PFSK-1 (cell line): ENCODE measurements around the gene ULK1.

Experiments
- FOXP2 ChIP-seq: optimal IDR thresholded peaks from 2 replicates; pipeline ENCODE3; 2011; ENCODE audit warnings: borderline replicate concordance, control low read depth, inconsistent platforms; ENCODE audit not compliant: insufficient read depth; ENCODE audit errors: extremely low read length, extremely low read depth
- POLR2AphosphoS5 ChIP-seq: IDR thresholded peaks from 2 replicates; pipeline ENCODE4 v1.6.1; 2012; ENCODE audit warnings: low read depth, mild to moderate bottlenecking, control low read depth, low read length, moderate library complexity
- SIN3A ChIP-seq: IDR thresholded peaks from 2 replicates; pipeline ENCODE4 v1.6.1; 2012; ENCODE audit warnings: mild to moderate bottlenecking, low read length, moderate library complexity, borderline replicate concordance; ENCODE audit not compliant: insufficient read depth
- TAF1 ChIP-seq: IDR thresholded peaks from 2 replicates; pipeline ENCODE4 v1.6.1; 2012; ENCODE audit warnings: low read length, control low read depth, borderline replicate concordance; ENCODE audit not compliant: insufficient read depth
- TF ChIP-seq, protein P1 (sequence below), 2 experiments: IDR thresholded peaks; 2 replicates each; pipeline versions ENCODE4 v1.6.1 to v1.8.0; 2011 to 2012; ENCODE audit warnings: low read depth in 2 of 2, low read length in 2 of 2, control low read depth in 1 of 2, inconsistent platforms in 1 of 2, mild to moderate bottlenecking in 1 of 2, moderate library complexity in 1 of 2; ENCODE audit not compliant: insufficient read depth in 1 of 2

ULK1 gene

DNA sequence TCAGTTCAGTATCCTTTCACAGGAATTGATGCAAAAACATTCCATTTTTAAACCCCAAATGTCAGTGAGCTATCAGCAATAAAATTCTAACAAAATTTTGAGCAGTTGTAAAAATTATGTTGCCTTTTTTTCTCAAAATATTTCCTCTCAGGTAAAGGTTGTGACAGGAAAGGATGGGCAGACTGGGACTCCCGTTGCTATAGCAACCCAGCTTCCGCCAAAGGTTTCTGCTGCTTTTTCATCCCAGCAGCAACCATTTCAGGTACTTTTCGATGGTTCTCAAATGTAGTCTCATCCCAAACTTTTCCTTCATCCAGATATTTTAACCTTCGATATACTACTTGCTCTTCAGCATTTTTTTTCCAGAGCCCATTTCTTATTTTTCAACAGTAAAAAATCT is 69.0 kb downstream of the ULK1 start:
- TF ChIP-seq, protein P1, sequence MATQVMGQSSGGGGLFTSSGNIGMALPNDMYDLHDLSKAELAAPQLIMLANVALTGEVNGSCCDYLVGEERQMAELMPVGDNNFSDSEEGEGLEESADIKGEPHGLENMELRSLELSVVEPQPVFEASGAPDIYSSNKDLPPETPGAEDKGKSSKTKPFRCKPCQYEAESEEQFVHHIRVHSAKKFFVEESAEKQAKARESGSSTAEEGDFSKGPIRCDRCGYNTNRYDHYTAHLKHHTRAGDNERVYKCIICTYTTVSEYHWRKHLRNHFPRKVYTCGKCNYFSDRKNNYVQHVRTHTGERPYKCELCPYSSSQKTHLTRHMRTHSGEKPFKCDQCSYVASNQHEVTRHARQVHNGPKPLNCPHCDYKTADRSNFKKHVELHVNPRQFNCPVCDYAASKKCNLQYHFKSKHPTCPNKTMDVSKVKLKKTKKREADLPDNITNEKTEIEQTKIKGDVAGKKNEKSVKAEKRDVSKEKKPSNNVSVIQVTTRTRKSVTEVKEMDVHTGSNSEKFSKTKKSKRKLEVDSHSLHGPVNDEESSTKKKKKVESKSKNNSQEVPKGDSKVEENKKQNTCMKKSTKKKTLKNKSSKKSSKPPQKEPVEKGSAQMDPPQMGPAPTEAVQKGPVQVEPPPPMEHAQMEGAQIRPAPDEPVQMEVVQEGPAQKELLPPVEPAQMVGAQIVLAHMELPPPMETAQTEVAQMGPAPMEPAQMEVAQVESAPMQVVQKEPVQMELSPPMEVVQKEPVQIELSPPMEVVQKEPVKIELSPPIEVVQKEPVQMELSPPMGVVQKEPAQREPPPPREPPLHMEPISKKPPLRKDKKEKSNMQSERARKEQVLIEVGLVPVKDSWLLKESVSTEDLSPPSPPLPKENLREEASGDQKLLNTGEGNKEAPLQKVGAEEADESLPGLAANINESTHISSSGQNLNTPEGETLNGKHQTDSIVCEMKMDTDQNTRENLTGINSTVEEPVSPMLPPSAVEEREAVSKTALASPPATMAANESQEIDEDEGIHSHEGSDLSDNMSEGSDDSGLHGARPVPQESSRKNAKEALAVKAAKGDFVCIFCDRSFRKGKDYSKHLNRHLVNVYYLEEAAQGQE (IDR thresholded peaks at IDR 0.05; ENCODE audit: insufficient read depth in 1 of 2, low read depth in 2 of 2, low read length in 2 of 2) = no peak
- TF ChIP-seq SIN3A (no peak), TAF1 (no peak), FOXP2 (no peak)

DNA sequence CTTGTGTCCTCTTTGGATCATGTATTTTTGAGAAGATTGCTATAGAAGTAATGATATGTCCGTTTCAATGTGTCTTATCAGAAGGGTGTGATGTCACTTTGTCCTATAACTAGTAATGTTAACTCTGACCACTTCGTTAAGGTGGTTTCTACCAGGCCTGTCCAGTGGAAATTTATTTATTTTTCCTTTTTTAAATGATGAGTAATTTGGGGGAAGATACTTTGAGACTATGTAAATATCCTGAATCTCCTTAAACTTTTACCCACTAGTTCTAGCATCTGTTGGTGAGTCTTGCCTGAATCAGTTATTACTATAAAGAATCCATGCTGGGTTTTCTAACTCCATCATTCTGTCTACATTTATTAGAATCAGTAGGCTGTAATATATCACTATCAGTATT is 70.7 kb downstream of the ULK1 start:
- TF ChIP-seq TAF1 (no peak), POLR2AphosphoS5 (no peak), SIN3A (no peak), FOXP2 (no peak)
- TF ChIP-seq, protein P1 (IDR thresholded peaks at IDR 0.05; ENCODE audit: insufficient read depth in 1 of 2, low read depth in 2 of 2, low read length in 2 of 2) = no peak

DNA sequence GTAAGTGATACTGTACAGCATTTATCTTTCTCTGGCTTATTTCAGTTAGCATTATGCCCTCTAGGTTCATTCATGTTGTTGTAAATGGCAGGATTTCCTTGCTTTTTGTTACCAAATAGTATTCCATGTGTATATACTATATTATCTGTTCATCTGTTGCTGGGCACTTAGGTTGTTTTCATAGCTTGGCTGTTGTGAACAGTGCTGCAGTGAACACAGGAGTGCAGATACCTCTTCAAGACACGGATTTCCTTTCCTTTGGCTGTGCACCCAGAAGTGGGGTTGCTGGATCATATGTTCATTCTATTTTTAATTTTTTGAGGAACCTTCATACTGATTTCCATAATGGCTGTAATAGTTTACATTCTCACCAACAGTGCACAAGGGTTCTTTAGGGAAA is 76.8 kb downstream of the ULK1 start:
- TF ChIP-seq POLR2AphosphoS5 (no peak), TAF1 (no peak), FOXP2 (no peak), SIN3A (no peak)
- TF ChIP-seq, protein P1 (IDR thresholded peaks at IDR 0.05; ENCODE audit: insufficient read depth in 1 of 2, low read depth in 2 of 2, low read length in 2 of 2) = no peak
